IPS DF 6.9 (cell line): ENCODE results near the gene PPP1R14D.
A peak's percentile ranks its signal among the peaks of the same experiment; 100 is the strongest.
"Not testable (repeated sequence)": the region's sequence is repeated elsewhere in the genome, so short reads cannot be mapped to it uniquely, and the experiment has no call there.

ENCODE experiments used
- DNase-seq: peaks from one replicate; pipeline ENCODE4 v3.0.0-alpha.2; 2013; ENCODE audit warnings: low read depth, low spot score
- H3K27ac ChIP-seq: one replicate; pipeline ENCODE4 v1.5.1; 2013; ENCODE audit warnings: low read length, control low read depth
- H3K27me3 ChIP-seq: 2 replicates; pipeline ENCODE4 v1.6.1; 2013; ENCODE audit warnings: mild to moderate bottlenecking, low read length; ENCODE audit not compliant: control insufficient read depth, insufficient read depth
- H3K36me3 ChIP-seq: 2 replicates; pipeline ENCODE4 v1.6.1; 2013; ENCODE audit warnings: low read length; ENCODE audit not compliant: control insufficient read depth, insufficient read depth
- H3K4me1 ChIP-seq: 2 replicates; pipeline ENCODE4 v1.6.1; 2013; ENCODE audit warnings: low read length; ENCODE audit not compliant: control insufficient read depth, insufficient read depth
- H3K4me3 ChIP-seq: 2 replicates; pipeline ENCODE4 v1.5.1; 2013; ENCODE audit warnings: mild to moderate bottlenecking, low read length
- H3K9me3 ChIP-seq: 2 replicates; pipeline ENCODE4 v1.6.1; 2013; ENCODE audit warnings: low read length, inconsistent platforms; ENCODE audit not compliant: control insufficient read depth, insufficient read depth
- WGBS: extraction: QIAGEN DNeasy Blood & Tissue Kit; methylation state at CpG from one replicate; pipeline ENCODE4 v1.1.7; 2013; ENCODE audit warnings: mixed read lengths, missing lambda C conversion rate; ENCODE audit not compliant: insufficient read length, insufficient coverage; 5-methylcytosine and 5-hydroxymethylcytosine counted together

PPP1R14D gene

GRCh38 chr15:40863660-40864270 lies 35.3 kb upstream of the PPP1R14D start:
- H3K9me3 ChIP-seq, result no peaks in the 10 kb centered on the region
- WGBS, result no CpG with 5 or more reads among the region's 4 CpGs
- H3K27ac ChIP-seq, result no peak overlapping the region
- no peaks in the 10 kb centered on the region for H3K36me3 ChIP-seq
- DNase-seq, result no peak
- H3K27me3 ChIP-seq, result no peaks in the 10 kb centered on the region
- no peak overlapping the region for H3K4me3 ChIP-seq
- H3K4me1 ChIP-seq, result no peaks in the 10 kb centered on the region

GRCh38 chr15:40861147-40861546 lies 32.6 kb upstream of the PPP1R14D start:
- WGBS, result no CpG with 5 or more reads among the region's 4 CpGs
- peaks cover 13% of the 10 kb centered on the region; the same call in 1 of the 2 replicates for H3K36me3 ChIP-seq
- not testable (repeated sequence) for H3K4me3 ChIP-seq, H3K4me1 ChIP-seq, H3K9me3 ChIP-seq, H3K27me3 ChIP-seq, H3K27ac ChIP-seq, DNase-seq

DNA sequence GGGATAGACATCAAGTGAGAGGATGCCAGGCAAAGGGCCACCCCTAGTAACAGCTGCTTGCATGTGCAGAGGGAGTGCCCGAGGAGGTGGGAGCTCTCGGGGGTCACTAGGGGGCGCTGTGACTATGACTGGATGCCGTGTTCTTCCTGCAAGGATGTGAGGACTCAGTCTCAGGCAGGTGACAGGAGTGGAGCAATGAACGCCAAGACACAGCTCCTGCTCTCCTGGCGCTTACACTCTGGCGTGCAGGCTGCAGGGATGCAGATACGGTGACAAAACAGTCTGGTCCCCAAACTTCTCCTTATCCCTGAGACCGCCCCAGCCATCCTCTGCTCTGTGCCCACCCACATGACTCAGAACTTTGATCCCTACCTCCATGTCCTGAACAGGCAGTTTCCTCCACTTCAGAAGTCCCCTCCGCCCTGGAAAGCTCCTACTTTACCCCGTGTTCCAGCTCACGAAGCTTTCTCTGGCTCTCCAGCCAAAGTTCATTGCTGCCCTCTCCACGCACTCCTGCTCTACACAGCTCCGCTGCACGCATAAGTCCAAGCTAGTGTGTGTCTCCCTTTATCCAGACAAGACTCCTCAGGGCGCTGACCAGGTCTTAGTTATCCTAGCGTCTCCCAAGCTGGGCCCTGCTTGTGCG lies 30.8 kb upstream of the PPP1R14D start:
- Histone ChIP-seq H3K27me3 (no peaks in the 10 kb centered on the region), H3K4me3 (no peak overlapping the region), H3K36me3 (peaks cover 24% of the 10 kb centered on the region), H3K27ac (no peak overlapping the region), H3K9me3 (no peaks in the 10 kb centered on the region), H3K4me1 (no peaks in the 10 kb centered on the region)
- DNase-seq, result peak; percentile 76
- WGBS, result no CpG with 5 or more reads among the region's 18 CpGs

- Histone ChIP-seq H3K27ac (no peak overlapping the region), H3K4me3 (no peak overlapping the region), H3K27me3 (no peaks in the 10 kb centered on the region), H3K9me3 (no peaks in the 10 kb centered on the region), H3K36me3 (peaks cover 30% of the 10 kb centered on the region), H3K4me1 (no peaks in the 10 kb centered on the region)
- DNase-seq, result no peak
- no CpG with 5 or more reads among the region's 10 CpGs for WGBS
Observed at GRCh38 chr15:40858706-40859105, 30.2 kb upstream of the PPP1R14D start.

GRCh38 chr15:40857601-40858341 lies 29.3 kb upstream of the PPP1R14D start:
- no peaks in the 10 kb centered on the region for H3K9me3 ChIP-seq
- no peak for DNase-seq
- no peak overlapping the region for H3K4me3 ChIP-seq
- no peaks in the 10 kb centered on the region for H3K4me1 ChIP-seq
- no peaks in the 10 kb centered on the region for H3K27me3 ChIP-seq
- H3K36me3 ChIP-seq, result peaks cover 39% of the 10 kb centered on the region
- no CpG with 5 or more reads among the region's 15 CpGs for WGBS
- no peak overlapping the region for H3K27ac ChIP-seq

GRCh38 chr15:40856746-40857145 lies 28.2 kb upstream of the PPP1R14D start:
- DNase-seq, result no peak
- no CpG with 5 or more reads among the region's 8 CpGs for WGBS
- no peaks in the 10 kb centered on the region for H3K4me1 ChIP-seq

GRCh38 chr15:40855706-40856234 lies 27.3 kb upstream of the PPP1R14D start:
- no CpG with 5 or more reads among the region's 13 CpGs for WGBS

More at GRCh38 chr15:40856746-40857145, 28.2 kb upstream of the PPP1R14D start:
- Histone ChIP-seq H3K9me3 (no peaks in the 10 kb centered on the region), H3K4me3 (no peak overlapping the region), H3K27me3 (no peaks in the 10 kb centered on the region), H3K27ac (no peak overlapping the region), H3K36me3 (peaks cover 39% of the 10 kb centered on the region)

GRCh38 chr15:40854161-40854560 lies 25.7 kb upstream of the PPP1R14D start:
- Histone ChIP-seq H3K27ac (no peak overlapping the region), H3K36me3 (peaks cover 46% of the 10 kb centered on the region), H3K4me1 (no peaks in the 10 kb centered on the region), H3K9me3 (no peaks in the 10 kb centered on the region), H3K4me3 (no peak overlapping the region), H3K27me3 (no peaks in the 10 kb centered on the region)
- no CpG with 5 or more reads among the region's 10 CpGs for WGBS
- no peak for DNase-seq

More at GRCh38 chr15:40855706-40856234, 27.3 kb upstream of the PPP1R14D start:
- H3K9me3 ChIP-seq, result no peaks in the 10 kb centered on the region
- no peaks in the 10 kb centered on the region for H3K27me3 ChIP-seq
- DNase-seq, result no peak
- H3K36me3 ChIP-seq, result peaks cover 40% of the 10 kb centered on the region
- H3K4me1 ChIP-seq, result no peaks in the 10 kb centered on the region
- no peak overlapping the region; the same call in 1 of the 2 replicates for H3K4me3 ChIP-seq
- no peak overlapping the region for H3K27ac ChIP-seq

DNA sequence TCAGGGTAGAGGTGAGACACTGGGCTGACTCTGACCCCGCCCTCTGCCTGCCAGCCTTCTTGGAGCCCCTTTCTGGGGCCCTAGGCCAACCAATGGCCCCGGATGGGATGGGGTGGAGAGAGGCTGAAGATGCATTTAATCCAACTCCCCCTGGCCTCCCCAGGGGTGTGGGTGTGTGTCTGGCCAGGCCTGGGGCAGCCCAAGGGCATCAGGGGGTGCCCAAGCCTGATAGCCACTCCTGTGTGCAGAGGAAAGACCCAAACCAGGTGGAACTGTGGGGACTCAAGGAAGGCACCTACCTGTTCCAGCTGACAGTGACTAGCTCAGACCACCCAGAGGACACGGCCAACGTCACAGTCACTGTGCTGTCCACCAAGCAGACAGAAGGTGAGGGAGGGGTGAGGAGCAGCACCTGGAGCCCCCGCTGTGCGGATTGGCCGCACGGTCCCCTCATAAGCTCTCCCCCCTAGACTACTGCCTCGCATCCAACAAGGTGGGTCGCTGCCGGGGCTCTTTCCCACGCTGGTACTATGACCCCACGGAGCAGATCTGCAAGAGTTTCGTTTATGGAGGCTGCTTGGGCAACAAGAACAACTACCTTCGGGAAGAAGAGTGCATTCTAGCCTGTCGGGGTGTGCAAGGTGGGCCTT lies 24.9 kb upstream of the PPP1R14D start:
- H3K36me3 ChIP-seq, result peaks cover 46% of the 10 kb centered on the region
- no peaks in the 10 kb centered on the region for H3K4me1 ChIP-seq
- no peak overlapping the region for H3K27ac ChIP-seq
- H3K4me3 ChIP-seq, result no peak overlapping the region
- no peaks in the 10 kb centered on the region for H3K27me3 ChIP-seq
- no peak for DNase-seq
- WGBS, result no CpG with 5 or more reads among the region's 16 CpGs
- no peaks in the 10 kb centered on the region for H3K9me3 ChIP-seq

GRCh38 chr15:40852529-40852928 lies 24.0 kb upstream of the PPP1R14D start:
- 0 out of 2 replicates have a peak, but pooled peaks cover 3% of the 10 kb centered on the region for H3K4me1 ChIP-seq
- no peak for DNase-seq
- peaks cover 46% of the 10 kb centered on the region for H3K36me3 ChIP-seq
- no peaks in the 10 kb centered on the region for H3K27me3 ChIP-seq
- no CpG with 5 or more reads among the region's 5 CpGs for WGBS
- H3K9me3 ChIP-seq, result no peaks in the 10 kb centered on the region
- no peak overlapping the region for H3K27ac ChIP-seq
- no peak overlapping the region for H3K4me3 ChIP-seq
